CD14-positive monocyte (primary cell): ENCODE data around the gene SLC26A4. TPM values are rescaled to one million over a fixed set of nuclear protein-coding genes. Genes with fewer than 3 reads are reported as not detected.

Source experiments
- DNase-seq, 3 donors: peaks; one replicate each; pipeline ENCODE4 v3.0.0-alpha.2; 2011 to 2022
- H2AFZ ChIP-seq: 2 replicates; pipeline ENCODE4 v1.6.0; 2012; ENCODE audit warnings: mild to moderate bottlenecking, low read depth, low read length, inconsistent platforms; ENCODE audit not compliant: insufficient read depth, poor library complexity, severe bottlenecking
- H3K27ac ChIP-seq, 2 donors: 1 replicate in 1 of 2; 2 replicates in 1 of 2; pipeline ENCODE4 v1.5.1; 2012 to 2013; ENCODE audit warnings: low read length in 2 of 2, control low read depth in 1 of 2, inconsistent platforms in 1 of 2, low read depth in 1 of 2, mild to moderate bottlenecking in 1 of 2
- H3K27me3 ChIP-seq, 2 donors: one replicate each; pipeline versions ENCODE4 v1.6.0 to v1.6.1; 2011 to 2013; ENCODE audit warnings: low read length in 2 of 2; ENCODE audit not compliant: control insufficient read depth in 2 of 2, insufficient read depth in 2 of 2
- H3K36me3 ChIP-seq, 2 donors: replicated peaks in 1 of 2; 1 replicate in 1 of 2; 2 replicates in 1 of 2; pipeline versions ENCODE4 v1.5.1 to v1.6.1; 2012 to 2013; ENCODE audit warnings: low read length in 2 of 2, control low read depth in 1 of 2, inconsistent platforms in 1 of 2, mild to moderate bottlenecking in 1 of 2; ENCODE audit not compliant: insufficient read depth in 2 of 2, control insufficient read depth in 1 of 2
- H3K4me1 ChIP-seq, 2 donors: 1 replicate in 1 of 2; 2 replicates in 1 of 2; pipeline versions ENCODE4 v1.5.1 to v1.6.1; 2012 to 2013; ENCODE audit warnings: low read length in 2 of 2, control low read depth in 1 of 2, inconsistent platforms in 1 of 2, mild to moderate bottlenecking in 1 of 2, moderate library complexity in 1 of 2; ENCODE audit not compliant: insufficient read depth in 2 of 2, control insufficient read depth in 1 of 2
- H3K4me2 ChIP-seq: replicated peaks from 2 replicates; pipeline ENCODE3; 2012; ENCODE audit warnings: low read length, moderate library complexity, mild to moderate bottlenecking; ENCODE audit not compliant: poor library complexity, severe bottlenecking; ENCODE audit errors: extremely low read depth
- H3K4me3 ChIP-seq, 3 experiments: fragments of 200-600 bp in 1 of 3; sonication (generic) in 1 of 3; replicated peaks in 1 of 3; 1 replicate in 2 of 3; 2 replicates in 1 of 3; pipeline ENCODE4 v1.5.1; 2011 to 2013; ENCODE audit warnings: low read length in 3 of 3, mild to moderate bottlenecking in 3 of 3, control low read depth in 2 of 3, low read depth in 2 of 3, inconsistent platforms in 1 of 3, moderate library complexity in 1 of 3
- H3K79me2 ChIP-seq: 2 replicates; pipeline ENCODE4 v1.6.0; 2012; ENCODE audit warnings: mild to moderate bottlenecking, control low read depth, inconsistent platforms, low read length, moderate library complexity; ENCODE audit not compliant: insufficient read depth
- H3K9ac ChIP-seq: 2 replicates; pipeline ENCODE4 v1.6.0; 2017; ENCODE audit warnings: low read length, mild to moderate bottlenecking; ENCODE audit not compliant: insufficient read depth, poor library complexity, severe bottlenecking
- H3K9me3 ChIP-seq, 2 donors: replicated peaks in 1 of 2; 1 replicate in 1 of 2; 2 replicates in 1 of 2; pipeline versions ENCODE4 v1.5.1 to v1.6.1; 2012 to 2013; ENCODE audit warnings: low read length in 2 of 2, control low read depth in 1 of 2; ENCODE audit not compliant: control insufficient read depth in 1 of 2, insufficient read depth in 1 of 2
- H4K20me1 ChIP-seq: 2 replicates; pipeline ENCODE4 v1.6.0; 2012; ENCODE audit warnings: mild to moderate bottlenecking, low read length, control low read depth, moderate library complexity; ENCODE audit not compliant: insufficient read depth
- H3K27ac Mint-ChIP-seq, 7 donors: one replicate each; pipeline ENCODE4 v1.8.0; 2020; ENCODE audit warnings: mild to moderate bottlenecking in 7 of 7, mixed read lengths in 7 of 7, moderate library complexity in 6 of 7, inconsistent platforms in 2 of 7
- H3K27me3 Mint-ChIP-seq, 3 donors: one replicate each; pipeline ENCODE4 v1.8.0; 2021 to 2022; ENCODE audit warnings: low read depth in 3 of 3, mild to moderate bottlenecking in 3 of 3, mixed read lengths in 3 of 3, moderate library complexity in 3 of 3, inconsistent platforms in 1 of 3
- H3K36me3 Mint-ChIP-seq, 2 donors: one replicate each; pipeline ENCODE4 v1.8.0; 2020; ENCODE audit warnings: mixed read lengths in 2 of 2, inconsistent platforms in 1 of 2, mild to moderate bottlenecking in 1 of 2
- H3K4me1 Mint-ChIP-seq: one replicate; pipeline ENCODE4 v1.8.0; 2020; ENCODE audit warnings: mild to moderate bottlenecking, mixed read lengths
- H3K4me3 Mint-ChIP-seq, 2 donors: one replicate each; pipeline ENCODE4 v1.8.0; 2020; ENCODE audit warnings: mild to moderate bottlenecking in 2 of 2, mixed read lengths in 2 of 2, moderate library complexity in 1 of 2
- H3K9me3 Mint-ChIP-seq, 7 donors: one replicate each; pipeline ENCODE4 v1.8.0; 2020 to 2022; ENCODE audit warnings: mixed read lengths in 7 of 7, mild to moderate bottlenecking in 6 of 7, moderate library complexity in 6 of 7, inconsistent platforms in 2 of 7
- CTCF ChIP-seq: fragments of 200-600 bp; IDR thresholded peaks from one replicate; pipeline ENCODE4 v1.8.0; 2022; ENCODE audit warnings: antibody characterized with exemption, mild to moderate bottlenecking
- WGBS: methylation state at CpG from one replicate; pipeline ENCODE4 v1.1.5; 2013; ENCODE audit warnings: missing lambda C conversion rate; ENCODE audit not compliant: insufficient coverage; 5-methylcytosine and 5-hydroxymethylcytosine counted together
- intact Hi-C, 2 donors: fragments of 100-400 bp; cut with micrococcal nuclease; formaldehyde crosslinking; loops; one replicate each; pipeline versions ENCODE4 v1.15.0 to v1.15.1; 2023
- polyA plus RNA-seq, 3 donors: library from polyadenylated mRNA; depleted of rRNA in 1 of 3; unstranded in 2 of 3; stranded (reverse) in 1 of 3; fragments of 300-500 nt in 2 of 3; fragments of >200 nt in 1 of 3; fragmentation: Illumina TruSeq in 2 of 3; gene quantifications; 1 replicate in 2 of 3; 2 replicates in 1 of 3; pipeline ENCODE4 v1.2.3, GENCODE V29; 2012 to 2021

The SLC26A4 gene
- polyA plus RNA-seq, 3 donors, result 0.10 to 0.12 TPM; not detected in 1

GRCh38 chr7:107644309-107644974 is 16.2 kb upstream of the SLC26A4 start:
- Histone ChIP-seq H3K4me1 (peaks cover 7 to 17% of the 10 kb centered on the region in 2 donors), H3K27me3 (no peaks in the 10 kb centered on the region), H3K4me2 (peak overlapping the region; percentile 46), H4K20me1 (no peaks in the 10 kb centered on the region), H3K79me2 (no peaks in the 10 kb centered on the region), H3K36me3 (no peaks in the 10 kb centered on the region), H3K4me3 (peak overlapping the region in 1 of 3 experiments; percentile 32), H3K9ac (no peak overlapping the region), H3K27ac (peak overlapping the region in 1 of 2 donors; percentile 44), H3K9me3 (no peaks in the 10 kb centered on the region), H2AFZ (no peak overlapping the region)
- intact Hi-C loops, result no loop called here
- H3K27ac Mint-ChIP-seq, result peak overlapping the region in 6 of 7 donors; percentile 25 to 83 (median 58)
- peaks cover 0 to 2% (median 0%) of the 10 kb centered on the region in 7 donors for H3K9me3 Mint-ChIP-seq
- TF ChIP-seq CTCF, result no peak
- DNase-seq, result no peak
- H3K27me3 Mint-ChIP-seq, result peaks cover 0 to 2% (median under 1%) of the 10 kb centered on the region in 3 donors
- WGBS, result 75% methylated on average over 4 of the region's 9 CpGs
- H3K4me3 Mint-ChIP-seq, result peak overlapping the region in 1 of 2 donors; percentile 54
- no peaks in the 10 kb centered on the region for H3K36me3 Mint-ChIP-seq
- peaks cover 22% of the 10 kb centered on the region for H3K4me1 Mint-ChIP-seq

GRCh38 chr7:107652642-107653041 is 8.0 kb upstream of the SLC26A4 start:
- no peaks in the 10 kb centered on the region for H3K36me3 Mint-ChIP-seq
- no peaks in the 10 kb centered on the region for H3K4me1 Mint-ChIP-seq
- peaks cover 3 to 13% (median 10%) of the 10 kb centered on the region in 7 donors for H3K9me3 Mint-ChIP-seq
- H3K27ac ChIP-seq, result no peak overlapping the region
- DNase-seq, result no peak
- H3K36me3 ChIP-seq, result no peaks in the 10 kb centered on the region
- H4K20me1 ChIP-seq, result no peaks in the 10 kb centered on the region
- H3K9me3 ChIP-seq, result peaks cover 0 to 5% of the 10 kb centered on the region in 2 donors
- no peaks in the 10 kb centered on the region for H3K4me1 ChIP-seq
- no peaks in the 10 kb centered on the region for H3K27me3 ChIP-seq
- intact Hi-C loops, result no loop called here
- H3K79me2 ChIP-seq, result no peaks in the 10 kb centered on the region
- WGBS, result 100% methylated on average over 2 of the region's 5 CpGs
- H3K9ac ChIP-seq, result no peak overlapping the region
- H3K4me3 Mint-ChIP-seq, result no peak overlapping the region
- no peak overlapping the region for H2AFZ ChIP-seq
- H3K4me2 ChIP-seq, result no peak overlapping the region
- no peak overlapping the region for H3K27ac Mint-ChIP-seq
- peaks cover 0 to 10% (median 8%) of the 10 kb centered on the region in 3 donors for H3K27me3 Mint-ChIP-seq
- H3K4me3 ChIP-seq, result no peak overlapping the region
- no peak for TF ChIP-seq CTCF
